Effector CD8-positive, alpha-beta T cell (primary cell): ENCODE results near the gene DPYSL4.

Experiments used
- DNase-seq: peaks from one replicate; lab custom pipeline; 2025; lab: John Stamatoyannopoulos, UW

DPYSL4 gene

GRCh38 chr10:132178672-132179545 is 7.8 kb upstream of the DPYSL4 start:
- DNase-seq: no peak

- DNase-seq: no peak
These were observed 7.0 kb upstream of the DPYSL4 start for GRCh38 chr10:132179551-132180392.

- DNase-seq: no peak
These were observed 6.0 kb upstream of the DPYSL4 start for GRCh38 chr10:132180736-132181135.

GRCh38 chr10:132181691-132182425 is 4.9 kb upstream of the DPYSL4 start:
- no peak for DNase-seq

GRCh38 chr10:132182591-132182990 is 4.2 kb upstream of the DPYSL4 start:
- no peak for DNase-seq

GRCh38 chr10:132183046-132183445 is 3.7 kb upstream of the DPYSL4 start:
- DNase-seq: no peak

GRCh38 chr10:132184816-132185593 is 1.7 kb upstream of the DPYSL4 start:
- DNase-seq: no peak

- DNase-seq: peak; percentile 30
These were observed 904 bp upstream of the DPYSL4 start for GRCh38 chr10:132185601-132186487.

- no peak for DNase-seq
These were observed 836 bp downstream of the DPYSL4 start for GRCh38 chr10:132187430-132188138.

GRCh38 chr10:132188331-132188730 is 1.6 kb downstream of the DPYSL4 start:
- no peak for DNase-seq

- DNase-seq: no peak
These were observed 2.3 kb downstream of the DPYSL4 start for GRCh38 chr10:132189016-132189415.

GRCh38 chr10:132189810-132190422 is 3.2 kb downstream of the DPYSL4 start:
- no peak for DNase-seq

- no peak for DNase-seq
These were observed 5.6 kb downstream of the DPYSL4 start for GRCh38 chr10:132192076-132192975.

GRCh38 chr10:132192991-132193665 is 6.4 kb downstream of the DPYSL4 start:
- no peak for DNase-seq

GRCh38 chr10:132193907-132194552 is 7.3 kb downstream of the DPYSL4 start:
- DNase-seq: no peak

- DNase-seq: no peak
These were observed 8.0 kb downstream of the DPYSL4 start for GRCh38 chr10:132194726-132195125.
